Cerebellar nuclear complex (tissue), 1 donor: ENCODE data around the gene GAREM1.
"Not testable (repeated sequence)": the region's sequence is repeated elsewhere in the genome, so short reads cannot be mapped to it uniquely, and the experiment has no call there.

Experiments
- DNase-seq, 2 experiments: peaks; one replicate each; lab custom pipeline; 2025; lab: John Stamatoyannopoulos, UW

The GAREM1 gene

GRCh38 chr18:32326450-32327308, 144.0 kb downstream of the GAREM1 start:
- no peak for DNase-seq

GRCh38 chr18:32324181-32324580, 146.5 kb downstream of the GAREM1 start:
- no peak for DNase-seq

- DNase-seq, result no peak
Observed at GRCh38 chr18:32321826-32322225, 148.9 kb downstream of the GAREM1 start.

GRCh38 chr18:32319084-32319483, 151.6 kb downstream of the GAREM1 start:
- no peak for DNase-seq

- no peak for DNase-seq
Observed at GRCh38 chr18:32318581-32318980, 152.1 kb downstream of the GAREM1 start.

GRCh38 chr18:32317651-32318050, 153.0 kb downstream of the GAREM1 start:
- DNase-seq, result no peak

- no peak for DNase-seq
Observed at GRCh38 chr18:32315881-32316280, 154.8 kb downstream of the GAREM1 start.

- DNase-seq, result no peak
Observed at GRCh38 chr18:32310774-32311173, 159.9 kb downstream of the GAREM1 start.

GRCh38 chr18:32310101-32310500, 160.6 kb downstream of the GAREM1 start:
- DNase-seq, result no peak

GRCh38 chr18:32308493-32309120, 162.1 kb downstream of the GAREM1 start:
- DNase-seq, result no peak

GRCh38 chr18:32303400-32303799, 167.3 kb downstream of the GAREM1 start:
- DNase-seq, result no peak

- no peak for DNase-seq
Observed at GRCh38 chr18:32302806-32303205, 167.9 kb downstream of the GAREM1 start.

GRCh38 chr18:32301976-32302743, 168.5 kb downstream of the GAREM1 start:
- no peak for DNase-seq

GRCh38 chr18:32301361-32301760, 169.3 kb downstream of the GAREM1 start:
- DNase-seq, result no peak

- DNase-seq, result no peak
Observed at GRCh38 chr18:32300914-32301313, 169.8 kb downstream of the GAREM1 start.

GRCh38 chr18:32299484-32299883, 171.2 kb downstream of the GAREM1 start:
- DNase-seq, result no peak

GRCh38 chr18:32298171-32298667, 172.5 kb downstream of the GAREM1 start:
- DNase-seq, result no peak

- DNase-seq, result no peak
Observed at GRCh38 chr18:32297579-32298170, 173.0 kb downstream of the GAREM1 start.

- DNase-seq, result no peak
Observed at GRCh38 chr18:32296851-32297250, 173.8 kb downstream of the GAREM1 start.

GRCh38 chr18:32295604-32296003, 175.1 kb downstream of the GAREM1 start:
- no peak for DNase-seq

- DNase-seq, result no peak
Observed at GRCh38 chr18:32293107-32293506, 177.6 kb downstream of the GAREM1 start.

- DNase-seq, result not testable (repeated sequence)
Observed at GRCh38 chr18:32291623-32292022, 179.1 kb downstream of the GAREM1 start.
